Suprapubic skin (tissue), 4 donors: ENCODE data around the gene ASTE1. TPM values are rescaled to one million over a fixed set of nuclear protein-coding genes. Genes with fewer than 3 reads are reported as not detected.
A peak's percentile ranks its signal among the peaks of the same experiment; 100 is the strongest.

ENCODE experiments used
- DNase-seq, 2 donors: peaks; one replicate each; pipeline ENCODE4 v3.0.0-alpha.2; 2019; ENCODE audit warnings: low spot score in 2 of 2
- H3K27ac ChIP-seq: fragments of 200-600 bp; sonication (generic); one replicate; pipeline ENCODE4 v1.5.1; 2019
- H3K27me3 ChIP-seq: fragments of 200-600 bp; sonication (generic); one replicate; pipeline ENCODE4 v1.5.1; 2019
- H3K36me3 ChIP-seq: fragments of 200-600 bp; sonication (generic); one replicate; pipeline ENCODE4 v1.5.1; 2019
- H3K4me1 ChIP-seq: fragments of 200-600 bp; sonication (generic); one replicate; pipeline ENCODE4 v1.5.1; 2019
- H3K4me3 ChIP-seq: fragments of 200-600 bp; sonication (generic); one replicate; pipeline ENCODE4 v1.5.1; 2019; ENCODE audit warnings: mild to moderate bottlenecking
- H3K9me3 ChIP-seq: fragments of 200-600 bp; sonication (generic); one replicate; pipeline ENCODE4 v1.5.1; 2019
- EP300 ChIP-seq: sonication (generic); formaldehyde crosslinking; IDR thresholded peaks from one replicate; pipeline ENCODE4 v1.6.1; 2017; ENCODE audit warnings: antibody characterized with exemption
- POLR2A ChIP-seq, 2 donors: fragments of 450-650 bp; IDR thresholded peaks; one replicate each; pipeline ENCODE4 v1.6.1; 2017; ENCODE audit warnings: antibody characterized with exemption in 2 of 2, mild to moderate bottlenecking in 2 of 2, moderate library complexity in 2 of 2
- POLR2AphosphoS5 ChIP-seq, 3 donors: sonication (generic); formaldehyde crosslinking; IDR thresholded peaks; one replicate each; pipeline ENCODE4 v1.6.1; 2017; ENCODE audit warnings: antibody characterized with exemption in 3 of 3
- WGBS: methylation state at CpG from one replicate; pipeline ENCODE4 v1.1.5; 2018; 5-methylcytosine and 5-hydroxymethylcytosine counted together
- total RNA-seq, 4 donors: library from RNA; depleted of rRNA; stranded (reverse); fragments of >200 nt; gene quantifications; one replicate each; pipeline ENCODE4 v1.1.0, GENCODE V29; 2016
- TF ChIP-seq, protein P1 (sequence below), 2 donors: fragments of 200-600 bp in 1 of 2; fragments of 450-650 bp in 1 of 2; sonication (generic) in 1 of 2; IDR thresholded peaks; one replicate each; pipeline ENCODE4 v1.5.1; 2016 to 2019; ENCODE audit warnings: antibody characterized with exemption in 2 of 2, mild to moderate bottlenecking in 1 of 2, moderate library complexity in 1 of 2

ASTE1 gene
- total RNA-seq, 4 donors from 2014 or later = 2.4 to 8.2 (median 5.6) TPM

DNA sequence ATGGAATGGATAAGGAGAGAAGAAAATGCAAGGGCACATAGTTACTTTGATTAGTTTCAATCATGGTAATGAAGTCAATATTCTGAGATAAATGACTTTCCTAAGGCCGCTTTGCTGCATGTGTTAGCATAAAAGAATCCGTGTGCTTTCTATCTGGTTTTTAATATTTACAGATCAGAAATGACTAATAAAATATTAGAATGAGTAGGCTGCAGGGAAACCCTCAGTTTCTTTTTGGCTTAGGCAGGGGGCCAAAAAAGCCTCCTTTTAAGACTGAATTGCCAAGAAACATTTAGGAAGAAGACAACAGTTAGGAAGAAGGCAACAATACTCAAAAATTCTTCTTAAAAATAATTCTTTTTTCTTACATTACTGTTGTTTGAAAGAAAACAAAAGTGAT lies 11.7 kb upstream of the ASTE1 start:
- WGBS = 54% methylated on average over 2 of the region's 2 CpGs
- DNase-seq = no peak
- Histone ChIP-seq H3K4me3 (no peak overlapping the region), H3K27me3 (no peaks in the 10 kb centered on the region), H3K27ac (no peak overlapping the region), H3K9me3 (no peaks in the 10 kb centered on the region), H3K36me3 (peaks cover 5% of the 10 kb centered on the region), H3K4me1 (no peaks in the 10 kb centered on the region)
- no peak for TF ChIP-seq POLR2AphosphoS5 (IDR thresholded peaks at IDR 0.05)
- TF ChIP-seq POLR2A (IDR thresholded peaks at IDR 0.05) = no peak

DNA sequence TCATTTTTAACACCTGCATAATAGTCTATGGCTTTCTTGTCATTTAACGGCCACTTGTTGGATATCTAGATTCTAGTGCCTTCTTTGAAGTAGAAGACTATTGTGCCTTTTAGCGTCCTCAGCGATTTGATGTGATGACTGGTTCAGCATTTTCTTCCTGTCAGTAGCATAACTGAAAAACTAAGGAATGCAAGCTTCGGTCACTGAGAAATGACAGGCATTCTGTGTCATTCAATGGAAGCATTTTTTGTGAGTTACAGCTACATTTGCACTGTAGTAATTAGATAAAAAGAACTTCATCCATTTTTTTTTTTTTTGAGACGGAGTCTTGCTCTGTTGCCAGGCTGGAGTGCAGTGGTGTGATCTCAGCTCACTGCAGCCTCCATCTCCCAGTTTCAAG lies 10.4 kb upstream of the ASTE1 start:
- no peaks in the 10 kb centered on the region for H3K9me3 ChIP-seq
- no peaks in the 10 kb centered on the region for H3K4me1 ChIP-seq
- no peak overlapping the region for H3K27ac ChIP-seq
- no peak for DNase-seq
- no peak overlapping the region for H3K4me3 ChIP-seq
- H3K27me3 ChIP-seq = no peaks in the 10 kb centered on the region
- TF ChIP-seq POLR2A (IDR thresholded peaks at IDR 0.05) (no peak), EP300 (no peak), POLR2AphosphoS5 (IDR thresholded peaks at IDR 0.05) (no peak)
- TF ChIP-seq, protein P1, sequence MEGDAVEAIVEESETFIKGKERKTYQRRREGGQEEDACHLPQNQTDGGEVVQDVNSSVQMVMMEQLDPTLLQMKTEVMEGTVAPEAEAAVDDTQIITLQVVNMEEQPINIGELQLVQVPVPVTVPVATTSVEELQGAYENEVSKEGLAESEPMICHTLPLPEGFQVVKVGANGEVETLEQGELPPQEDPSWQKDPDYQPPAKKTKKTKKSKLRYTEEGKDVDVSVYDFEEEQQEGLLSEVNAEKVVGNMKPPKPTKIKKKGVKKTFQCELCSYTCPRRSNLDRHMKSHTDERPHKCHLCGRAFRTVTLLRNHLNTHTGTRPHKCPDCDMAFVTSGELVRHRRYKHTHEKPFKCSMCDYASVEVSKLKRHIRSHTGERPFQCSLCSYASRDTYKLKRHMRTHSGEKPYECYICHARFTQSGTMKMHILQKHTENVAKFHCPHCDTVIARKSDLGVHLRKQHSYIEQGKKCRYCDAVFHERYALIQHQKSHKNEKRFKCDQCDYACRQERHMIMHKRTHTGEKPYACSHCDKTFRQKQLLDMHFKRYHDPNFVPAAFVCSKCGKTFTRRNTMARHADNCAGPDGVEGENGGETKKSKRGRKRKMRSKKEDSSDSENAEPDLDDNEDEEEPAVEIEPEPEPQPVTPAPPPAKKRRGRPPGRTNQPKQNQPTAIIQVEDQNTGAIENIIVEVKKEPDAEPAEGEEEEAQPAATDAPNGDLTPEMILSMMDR (IDR thresholded peaks at IDR 0.05) = no peak
- WGBS = 81% methylated on average over 5 of the region's 5 CpGs
- H3K36me3 ChIP-seq = peaks cover 5% of the 10 kb centered on the region

DNA sequence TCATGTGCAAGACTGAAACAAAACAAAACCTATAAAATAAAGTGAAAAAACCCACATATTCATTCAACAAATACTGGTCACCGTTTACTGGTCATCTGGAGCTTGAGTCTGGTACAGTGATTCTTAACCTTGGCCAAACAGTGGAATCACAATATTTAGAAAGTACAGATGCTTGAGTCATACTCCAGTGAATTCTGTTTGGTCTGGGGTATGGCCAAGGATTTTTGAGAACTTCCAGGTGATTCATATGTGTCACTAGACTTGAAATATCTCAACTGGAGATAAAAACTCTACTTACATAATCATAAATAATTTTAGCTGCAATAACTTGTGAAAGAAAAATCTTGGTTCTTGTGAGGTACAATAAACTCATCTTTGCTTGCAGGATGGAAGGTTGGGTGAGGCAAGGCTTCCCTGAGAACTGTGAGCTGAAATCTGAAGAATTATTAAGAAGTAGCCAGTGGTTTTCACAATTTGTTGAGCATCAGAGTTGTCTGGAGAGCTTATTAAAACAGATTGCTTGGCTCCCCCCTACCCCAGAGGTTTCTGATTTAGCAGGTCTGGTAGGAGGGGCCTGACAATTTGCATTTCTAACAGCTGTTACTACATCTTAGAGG lies 9.7 kb upstream of the ASTE1 start:
- H3K4me1 ChIP-seq = no peaks in the 10 kb centered on the region
- DNase-seq = no peak
- TF ChIP-seq POLR2A (IDR thresholded peaks at IDR 0.05) = no peak
- TF ChIP-seq, protein P1 (IDR thresholded peaks at IDR 0.05) = no peak
- no peak for TF ChIP-seq POLR2AphosphoS5 (IDR thresholded peaks at IDR 0.05)
- TF ChIP-seq EP300 = no peak
- H3K27me3 ChIP-seq = no peaks in the 10 kb centered on the region
- H3K4me3 ChIP-seq = no peak overlapping the region
- H3K36me3 ChIP-seq = no peaks in the 10 kb centered on the region
- no peaks in the 10 kb centered on the region for H3K9me3 ChIP-seq
- H3K27ac ChIP-seq = no peak overlapping the region
- 39% methylated on average over 1 of the region's 1 CpG for WGBS

DNA sequence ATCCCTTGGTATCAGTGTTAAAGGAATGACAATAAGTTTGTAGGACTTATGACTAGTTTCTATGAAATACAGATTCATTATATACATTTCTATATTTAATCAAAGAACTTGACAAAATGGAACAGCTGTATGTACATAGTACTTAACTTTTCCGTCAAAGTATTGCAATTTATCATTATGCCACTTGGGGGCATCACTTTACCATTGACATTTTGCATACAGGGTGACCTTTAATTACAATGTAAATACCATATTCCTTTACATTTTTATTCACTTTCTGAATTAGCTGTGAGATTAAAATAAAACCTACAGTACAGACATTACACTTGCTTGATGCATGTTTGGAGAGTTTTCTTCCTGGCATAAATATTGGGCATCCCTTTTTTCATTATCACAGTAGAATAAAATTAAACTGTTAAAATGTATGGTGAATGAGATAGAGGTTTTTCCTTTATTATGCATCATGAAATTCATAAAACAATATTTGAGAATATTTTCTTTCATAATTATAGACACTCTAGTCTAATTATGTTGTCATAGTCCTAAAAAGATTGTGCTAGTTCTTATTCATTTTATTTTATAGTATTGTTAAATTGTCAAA lies 7.0 kb upstream of the ASTE1 start:
- Histone ChIP-seq H3K4me1 (no peaks in the 10 kb centered on the region), H3K4me3 (no peak overlapping the region), H3K27ac (no peak overlapping the region), H3K9me3 (no peaks in the 10 kb centered on the region), H3K27me3 (no peaks in the 10 kb centered on the region), H3K36me3 (no peaks in the 10 kb centered on the region)
- TF ChIP-seq, protein P1 (IDR thresholded peaks at IDR 0.05) = peak; percentile 20 to 41
- TF ChIP-seq POLR2A (IDR thresholded peaks at IDR 0.05) = no peak
- TF ChIP-seq POLR2AphosphoS5 (IDR thresholded peaks at IDR 0.05) = no peak
- WGBS = 28% methylated on average over 1 of the region's 1 CpG
- DNase-seq = no peak

DNA sequence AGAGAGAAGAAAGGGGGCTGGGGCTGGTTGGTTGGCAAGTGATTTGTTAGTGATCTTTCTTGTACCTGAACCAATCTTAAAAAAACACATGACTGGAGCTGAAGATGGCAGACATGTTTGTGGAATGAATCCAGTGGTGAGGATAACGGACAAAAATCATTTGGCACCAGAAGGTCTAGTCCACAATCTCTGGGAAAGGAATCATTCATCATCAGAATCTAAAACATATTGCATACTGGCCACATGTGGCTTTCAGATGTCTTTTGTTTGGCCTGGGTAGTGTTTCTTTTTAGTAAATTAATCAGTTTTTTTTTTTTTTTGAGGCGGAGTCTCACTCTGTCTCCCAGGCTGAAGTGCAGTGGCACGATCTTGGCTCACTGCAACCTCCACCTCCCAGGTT lies 5.0 kb upstream of the ASTE1 start:
- DNase-seq = no peak
- H3K4me3 ChIP-seq = no peak overlapping the region
- WGBS = 66% methylated on average over 3 of the region's 3 CpGs

More for the DNA sequence above, 5.0 kb upstream of the ASTE1 start:
- TF ChIP-seq POLR2A (IDR thresholded peaks at IDR 0.05) = no peak
- TF ChIP-seq POLR2AphosphoS5 (IDR thresholded peaks at IDR 0.05) = no peak
- no peak for TF ChIP-seq EP300
- TF ChIP-seq, protein P1 (IDR thresholded peaks at IDR 0.05) = no peak
- no peaks in the 10 kb centered on the region for H3K27me3 ChIP-seq
- H3K27ac ChIP-seq = no peak overlapping the region
- H3K36me3 ChIP-seq = no peaks in the 10 kb centered on the region
- H3K9me3 ChIP-seq = no peaks in the 10 kb centered on the region
- H3K4me1 ChIP-seq = peaks cover 11% of the 10 kb centered on the region
